ENCODE measurements around the gene PIAS4. TPM values are rescaled to one million over a fixed set of nuclear protein-coding genes. Genes with fewer than 3 reads are reported as not detected.

Gene PIAS4
- total and polyA plus RNA-seq, 8 donors, result 20.9 to 29.9 (median 24.2) TPM

DNA sequence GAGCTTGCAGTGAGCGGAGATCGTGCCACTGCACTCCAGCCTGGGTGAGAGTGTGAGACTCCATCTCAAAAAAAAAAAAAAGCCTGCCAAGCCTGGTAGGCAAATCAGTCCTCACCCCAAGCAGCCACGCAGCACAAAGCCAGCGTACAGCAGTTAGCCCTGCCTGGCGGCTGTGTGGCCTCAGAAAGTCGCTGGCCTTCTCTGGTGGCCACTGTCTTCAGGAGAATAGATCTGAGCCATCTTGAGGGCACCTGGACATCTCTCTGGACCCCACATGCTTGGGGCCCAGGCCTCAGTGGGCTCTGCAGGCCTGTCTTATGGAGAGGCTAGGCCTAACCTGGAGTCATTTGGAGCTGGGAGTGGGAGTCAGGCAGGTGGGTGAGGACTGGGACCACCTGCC lies 23.0 kb downstream of the PIAS4 start:
- no peak overlapping the region for H3K27ac ChIP-seq
- ATAC-seq, result no peak
- intact Hi-C loops (cut with DNase I), result no loop called here
- H3K9me3 ChIP-seq, result no peaks in the 10 kb centered on the region
- no peak for DNase-seq
- peaks cover 0 to 91% of the 10 kb centered on the region in 2 donors for H3K36me3 ChIP-seq
- TF ChIP-seq, protein P1, sequence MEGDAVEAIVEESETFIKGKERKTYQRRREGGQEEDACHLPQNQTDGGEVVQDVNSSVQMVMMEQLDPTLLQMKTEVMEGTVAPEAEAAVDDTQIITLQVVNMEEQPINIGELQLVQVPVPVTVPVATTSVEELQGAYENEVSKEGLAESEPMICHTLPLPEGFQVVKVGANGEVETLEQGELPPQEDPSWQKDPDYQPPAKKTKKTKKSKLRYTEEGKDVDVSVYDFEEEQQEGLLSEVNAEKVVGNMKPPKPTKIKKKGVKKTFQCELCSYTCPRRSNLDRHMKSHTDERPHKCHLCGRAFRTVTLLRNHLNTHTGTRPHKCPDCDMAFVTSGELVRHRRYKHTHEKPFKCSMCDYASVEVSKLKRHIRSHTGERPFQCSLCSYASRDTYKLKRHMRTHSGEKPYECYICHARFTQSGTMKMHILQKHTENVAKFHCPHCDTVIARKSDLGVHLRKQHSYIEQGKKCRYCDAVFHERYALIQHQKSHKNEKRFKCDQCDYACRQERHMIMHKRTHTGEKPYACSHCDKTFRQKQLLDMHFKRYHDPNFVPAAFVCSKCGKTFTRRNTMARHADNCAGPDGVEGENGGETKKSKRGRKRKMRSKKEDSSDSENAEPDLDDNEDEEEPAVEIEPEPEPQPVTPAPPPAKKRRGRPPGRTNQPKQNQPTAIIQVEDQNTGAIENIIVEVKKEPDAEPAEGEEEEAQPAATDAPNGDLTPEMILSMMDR (IDR thresholded peaks at IDR 0.05), result no peak
- H3K4me1 ChIP-seq, result peaks cover 0 to 4% of the 10 kb centered on the region in 2 donors
- no peak overlapping the region for H3K4me3 ChIP-seq
- no peaks in the 10 kb centered on the region for H3K27me3 ChIP-seq

GRCh38 chr19:4030981-4031380 lies 23.4 kb downstream of the PIAS4 start:
- no peak overlapping the region for H3K27ac ChIP-seq
- H3K9me3 ChIP-seq, result no peaks in the 10 kb centered on the region
- ATAC-seq (no peak), DNase-seq (no peak)
- peaks cover 0 to 4% of the 10 kb centered on the region in 2 donors for H3K4me1 ChIP-seq
- no peak overlapping the region for H3K4me3 ChIP-seq
- TF ChIP-seq, protein P1 (IDR thresholded peaks at IDR 0.05), result no peak
- H3K27me3 ChIP-seq, result no peaks in the 10 kb centered on the region
- peaks cover 0 to 86% of the 10 kb centered on the region in 2 donors for H3K36me3 ChIP-seq
- intact Hi-C loops (cut with DNase I), result no loop called here

DNA sequence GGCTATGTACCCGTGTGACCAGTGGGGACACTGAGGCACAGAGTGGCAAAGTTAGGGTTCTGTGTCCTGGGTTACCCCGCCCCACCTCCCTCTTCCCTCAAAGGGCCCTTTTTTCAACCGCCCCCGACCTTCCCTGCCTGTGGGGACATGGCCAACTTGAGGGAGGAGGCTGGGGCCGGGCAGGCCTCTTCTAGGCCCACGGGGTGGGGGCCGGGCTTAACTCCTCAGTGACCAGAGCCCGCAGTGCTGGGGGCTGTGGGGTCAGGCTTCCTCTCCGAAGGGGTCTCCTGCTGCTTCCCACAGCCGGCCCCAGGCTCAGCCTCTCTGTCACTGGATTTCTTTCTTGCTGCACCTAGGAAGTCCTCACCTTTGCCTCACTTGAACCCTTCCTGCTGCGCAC lies 23.9 kb downstream of the PIAS4 start:
- ATAC-seq (no peak), DNase-seq (peak in 1 of 4 donors; percentile 60)
- no peak overlapping the region for H3K4me3 ChIP-seq
- TF ChIP-seq, protein P1 (IDR thresholded peaks at IDR 0.05), result no peak
- H3K4me1 ChIP-seq, result peaks cover 0 to 4% of the 10 kb centered on the region in 2 donors
- peaks cover 0 to 85% of the 10 kb centered on the region in 2 donors for H3K36me3 ChIP-seq
- intact Hi-C loops (cut with DNase I), result no loop called here
- no peaks in the 10 kb centered on the region for H3K9me3 ChIP-seq
- H3K27ac ChIP-seq, result no peak overlapping the region
- H3K27me3 ChIP-seq, result no peaks in the 10 kb centered on the region

GRCh38 chr19:4032436-4032835 lies 24.9 kb downstream of the PIAS4 start:
- H3K4me3 ChIP-seq, result no peak overlapping the region
- peak in 1 of 4 donors; percentile 68 for DNase-seq
- peaks cover 0 to 88% of the 10 kb centered on the region in 2 donors for H3K36me3 ChIP-seq
- peaks cover 0 to 4% of the 10 kb centered on the region in 2 donors for H3K4me1 ChIP-seq
- no peak for ATAC-seq
- no peak overlapping the region for H3K27ac ChIP-seq
- H3K9me3 ChIP-seq, result no peaks in the 10 kb centered on the region
- TF ChIP-seq, protein P1 (IDR thresholded peaks at IDR 0.05), result no peak
- intact Hi-C loops (cut with DNase I), result no loop called here
- H3K27me3 ChIP-seq, result no peaks in the 10 kb centered on the region

DNA sequence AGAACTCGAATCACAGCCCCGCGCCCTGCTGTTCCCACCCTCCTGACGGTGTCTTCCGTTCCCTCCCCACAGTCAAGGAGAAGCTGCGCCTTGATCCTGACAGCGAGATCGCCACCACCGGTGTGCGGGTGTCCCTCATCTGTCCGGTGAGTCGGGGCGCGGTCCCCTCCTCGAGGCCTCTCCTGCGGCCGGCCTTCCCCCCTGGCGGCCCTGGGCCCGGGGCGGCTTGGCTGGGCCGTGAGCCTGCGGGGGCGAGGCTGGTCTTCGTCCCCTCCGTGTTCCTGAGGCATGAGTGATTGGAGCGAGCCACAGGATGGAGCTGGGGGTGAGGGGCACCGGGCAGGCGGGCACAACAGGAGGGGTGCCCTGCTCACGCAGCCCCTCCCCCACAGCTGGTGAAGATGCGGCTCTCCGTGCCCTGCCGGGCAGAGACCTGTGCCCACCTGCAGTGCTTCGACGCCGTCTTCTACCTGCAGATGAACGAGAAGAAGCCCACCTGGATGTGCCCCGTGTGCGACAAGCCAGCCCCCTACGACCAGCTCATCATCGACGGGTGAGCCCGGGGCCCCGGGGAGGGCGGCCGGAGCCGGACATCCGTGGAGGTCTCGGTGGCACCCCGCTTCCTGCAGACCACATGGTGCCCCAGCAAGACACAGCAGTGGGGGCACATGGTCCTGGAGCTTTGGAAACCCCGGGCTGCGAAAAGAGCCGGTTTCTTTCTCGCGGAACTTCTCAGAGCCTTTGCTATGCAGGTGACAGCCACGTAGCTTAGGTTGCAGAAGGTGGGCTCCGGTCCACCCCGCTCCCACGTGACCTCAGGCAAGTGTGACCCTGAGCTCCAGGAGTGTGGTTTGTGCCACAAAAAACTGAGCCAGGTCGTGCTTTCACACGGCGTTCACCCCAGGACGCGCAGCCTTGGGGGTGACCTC lies 25.8 kb downstream of the PIAS4 start:
- DNase-seq (peak in 1 of 4 donors; percentile 68), ATAC-seq (no peak)
- TF ChIP-seq, protein P1 (IDR thresholded peaks at IDR 0.05), result no peak
- Histone ChIP-seq H3K36me3 (peaks cover 0 to 87% of the 10 kb centered on the region in 2 donors), H3K4me1 (peaks cover 0 to 4% of the 10 kb centered on the region in 2 donors), H3K4me3 (no peak overlapping the region), H3K9me3 (no peaks in the 10 kb centered on the region), H3K27me3 (no peaks in the 10 kb centered on the region), H3K27ac (no peak overlapping the region)
- intact Hi-C loops (cut with DNase I), result no loop called here
